Measurements from ENCODE around the gene CAMK2G.

Gene CAMK2G

DNA sequence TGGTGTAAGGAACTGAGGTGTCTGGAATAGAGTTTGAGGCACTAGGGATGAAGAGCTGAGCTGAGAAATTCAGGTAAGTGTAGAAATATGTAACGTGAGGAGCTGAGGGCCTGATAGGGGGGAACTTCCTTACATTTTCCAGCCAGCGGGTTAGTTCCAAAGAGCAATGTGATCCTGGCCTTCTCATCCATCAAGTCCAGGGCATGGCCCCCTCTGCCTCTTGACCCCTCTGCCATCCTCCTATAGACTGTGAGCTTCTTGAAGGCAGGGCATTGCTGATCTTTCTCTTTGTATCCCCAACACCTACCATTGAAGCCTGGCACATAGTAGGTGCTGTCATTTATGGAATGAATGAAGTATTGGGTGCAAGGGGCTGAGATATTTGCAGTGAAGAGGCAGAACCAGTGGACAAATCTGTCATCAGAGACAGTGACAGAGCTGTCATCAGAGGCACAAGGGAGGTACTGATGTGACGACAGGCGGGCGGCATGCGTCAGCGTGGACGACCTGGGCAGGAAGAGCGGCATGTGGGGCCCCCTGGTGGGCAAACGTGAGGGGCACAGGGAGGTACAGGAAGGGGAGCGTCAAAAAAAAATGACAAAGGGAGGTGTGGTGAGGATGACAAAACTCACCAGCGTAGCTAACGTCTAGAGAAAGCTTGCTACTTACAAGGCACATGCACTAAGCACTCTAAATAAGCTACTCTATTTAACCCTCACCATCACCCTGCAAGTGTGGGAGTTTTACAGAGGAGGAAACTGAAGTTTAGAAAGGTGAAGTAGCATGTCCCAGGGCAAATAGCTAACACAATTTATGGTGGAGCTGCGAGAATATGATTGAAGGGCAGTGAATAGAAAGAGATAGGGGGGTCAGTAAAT is 5.2 kb upstream of the CAMK2G start:
- peak; percentile 62 for DNase-seq (ENCODE audit: low read depth)

DNA sequence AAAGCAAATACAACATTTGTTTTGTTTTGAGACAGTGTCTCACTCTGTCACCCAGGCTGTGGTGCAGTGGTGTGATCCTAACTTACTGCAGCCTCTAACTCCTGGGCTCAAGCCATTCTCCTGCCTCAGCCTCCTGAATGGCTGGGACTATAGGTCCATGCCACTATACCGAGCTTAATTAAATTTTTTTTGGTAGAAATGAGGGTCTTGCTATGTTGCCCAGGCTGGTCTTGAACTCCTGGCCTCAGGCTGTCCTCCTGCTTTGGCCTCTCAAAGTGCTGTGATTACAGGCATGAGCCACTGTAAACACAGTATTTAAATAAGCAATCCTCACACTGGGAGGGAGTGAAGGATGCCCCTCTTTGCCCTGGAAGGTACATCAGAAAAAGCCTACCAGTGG is 4.0 kb upstream of the CAMK2G start:
- DNase-seq (ENCODE audit: low read depth): no peak

DNA sequence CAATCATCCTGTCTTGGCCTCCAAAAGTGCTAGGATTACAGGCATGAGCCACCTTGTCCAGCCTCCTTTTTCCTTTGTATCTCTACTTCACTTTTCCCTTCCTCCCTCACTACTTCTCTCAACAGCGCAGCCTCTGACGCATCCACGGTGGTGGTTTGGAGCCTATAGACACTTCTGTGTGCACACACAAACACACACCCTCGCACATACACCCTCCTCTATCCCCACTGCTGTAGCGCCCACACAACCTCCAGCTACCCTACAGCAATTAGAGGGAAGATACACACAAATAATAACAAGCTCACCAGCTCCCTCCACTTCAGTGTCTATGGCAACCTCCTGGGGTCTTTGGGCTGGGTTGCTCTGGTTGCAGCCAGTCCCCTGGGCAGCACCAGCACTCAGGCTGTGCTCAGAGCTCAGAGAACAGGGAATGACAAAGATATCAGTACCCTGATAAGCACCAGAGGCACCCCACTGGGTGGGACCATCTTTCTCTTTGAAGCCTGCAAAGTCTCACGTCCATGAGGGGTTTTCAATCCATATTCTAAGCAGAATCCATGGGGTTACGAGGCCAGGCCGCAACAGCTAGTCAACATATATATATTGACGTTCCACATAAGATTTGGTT is 3.3 kb upstream of the CAMK2G start:
- no peak for DNase-seq (ENCODE audit: low read depth)

DNA sequence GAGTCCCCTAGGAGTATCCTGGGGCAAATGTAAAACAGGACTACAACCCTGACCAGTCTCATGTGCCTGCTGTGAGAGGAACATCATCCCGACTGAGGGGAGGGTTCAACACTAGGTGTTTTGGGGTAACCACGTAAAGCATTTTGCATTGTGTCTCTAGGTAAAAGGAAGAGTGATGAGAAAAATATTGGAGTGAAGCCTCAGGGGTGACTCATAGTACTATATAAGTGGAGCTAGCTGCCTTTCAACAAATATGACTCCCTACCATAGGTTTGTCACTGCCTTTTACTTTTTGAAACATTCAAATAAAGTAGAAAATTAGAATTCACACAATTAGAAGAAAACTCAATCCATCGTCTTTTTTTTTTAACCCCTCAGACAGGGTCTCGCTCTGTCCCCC is 2.6 kb upstream of the CAMK2G start:
- no peak for DNase-seq (ENCODE audit: low read depth)

DNA sequence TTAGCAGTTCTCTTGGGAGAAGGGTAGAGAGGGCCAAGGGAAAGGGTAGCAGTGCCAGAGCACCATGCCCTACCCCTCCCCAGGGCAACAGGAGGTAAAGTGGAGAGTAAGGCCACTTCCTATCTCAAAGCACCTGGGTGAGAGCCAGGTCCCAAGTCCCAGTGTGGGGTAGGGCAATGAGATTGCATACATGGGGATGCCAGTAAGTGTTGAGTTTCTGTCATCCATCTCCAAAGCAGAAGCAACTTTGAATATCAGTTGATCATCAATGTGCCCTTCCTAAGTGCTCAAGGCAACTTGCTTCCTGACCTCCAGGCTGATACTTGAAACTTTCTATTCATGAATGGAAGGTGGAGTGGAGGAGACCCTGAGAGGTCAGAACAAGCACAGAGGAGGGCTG is 2.2 kb upstream of the CAMK2G start:
- DNase-seq (ENCODE audit: low read depth): no peak

DNA sequence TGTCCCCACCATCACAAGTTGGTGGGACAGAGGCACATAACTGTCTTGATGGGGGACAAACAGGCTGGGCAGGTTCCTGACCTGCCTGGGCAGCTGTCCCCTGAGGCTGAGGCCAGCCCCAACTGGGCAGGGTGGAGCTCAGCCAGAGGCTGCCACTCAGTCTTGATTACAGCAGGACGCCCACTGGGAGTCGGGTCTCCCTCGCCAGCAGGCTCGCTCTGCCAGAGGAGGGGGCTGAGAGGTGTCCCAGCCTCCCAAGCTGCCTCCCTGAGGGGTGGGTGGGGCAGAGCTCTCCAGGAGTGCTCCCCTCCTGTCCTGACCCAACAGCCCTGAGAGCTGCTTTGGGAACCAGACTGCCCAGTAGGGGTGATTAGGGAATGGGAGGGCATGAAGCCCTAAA is 1.8 kb upstream of the CAMK2G start:
- DNase-seq (ENCODE audit: low read depth): no peak

DNA sequence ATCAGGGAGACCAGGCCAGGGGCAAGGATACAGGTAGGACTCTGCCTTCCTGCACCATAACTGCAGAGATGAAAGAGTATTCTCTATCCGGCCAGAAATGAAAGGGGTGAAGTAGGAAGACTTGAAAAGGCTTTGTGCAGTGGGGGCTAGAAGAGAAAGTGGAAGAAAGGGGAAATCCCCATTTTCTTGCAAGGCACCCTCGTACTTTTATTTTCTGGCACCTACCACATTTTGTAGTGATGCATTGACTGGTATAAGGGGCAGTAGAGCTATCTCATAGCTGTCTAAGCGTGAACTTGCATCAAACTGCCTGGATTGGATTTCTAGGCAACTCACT is 752 bp upstream of the CAMK2G start:
- DNase-seq (ENCODE audit: low read depth): no peak

DNA sequence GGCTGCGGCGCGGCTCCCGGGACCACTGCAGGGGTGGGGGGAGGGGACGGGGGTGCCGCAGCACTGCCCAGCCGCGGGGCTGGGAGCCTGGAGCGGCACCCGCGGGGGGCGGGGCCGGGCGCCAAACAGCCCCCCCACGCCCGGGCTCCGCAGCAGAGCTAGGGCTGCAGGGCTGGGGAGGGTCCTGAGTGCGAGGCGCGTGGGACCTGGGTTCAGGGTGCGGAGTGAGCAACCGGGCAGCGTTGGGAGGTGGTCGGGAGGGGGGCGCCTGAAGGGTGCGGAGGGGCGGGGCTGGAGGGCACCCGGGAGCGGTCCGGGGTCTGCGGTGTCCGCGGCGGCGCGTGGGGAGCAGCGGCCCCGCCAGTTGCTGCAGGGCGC is 528 bp downstream of the CAMK2G start:
- DNase-seq (ENCODE audit: low read depth): no peak

DNA sequence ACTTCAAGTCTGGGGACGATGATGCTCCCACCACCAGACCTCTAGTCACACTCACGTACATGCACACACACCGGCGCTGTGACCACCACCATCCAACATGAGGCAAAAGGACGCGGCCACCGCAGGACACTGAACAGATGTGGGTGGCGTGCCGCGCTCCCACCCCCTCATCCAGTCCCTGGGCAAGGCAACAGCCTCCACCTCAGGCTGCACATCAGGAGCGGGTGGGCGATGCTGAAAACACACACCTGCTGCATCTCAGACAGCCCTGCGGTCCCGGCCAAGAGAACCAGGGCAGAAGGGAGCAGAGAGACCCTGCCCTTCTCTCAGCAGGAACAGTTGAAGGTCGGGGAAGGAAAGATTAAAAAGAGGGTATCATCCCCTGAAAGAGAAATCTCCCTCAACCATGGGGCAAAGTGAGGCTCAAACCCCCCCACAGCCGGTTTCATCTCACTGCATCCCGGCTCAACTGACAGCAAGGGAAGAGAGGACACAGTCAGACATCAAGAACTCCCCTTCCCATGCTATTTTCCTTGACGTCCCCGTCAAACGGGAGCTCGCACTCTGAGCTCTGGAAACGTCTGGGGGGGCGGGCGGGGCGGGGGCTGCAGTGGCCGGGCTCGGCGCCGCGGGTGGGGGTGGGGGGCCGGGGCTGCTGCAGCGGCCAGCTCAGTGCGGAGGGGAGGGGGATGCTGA is 1.1 kb downstream of the CAMK2G start:
- no peak for DNase-seq (ENCODE audit: low read depth)

DNA sequence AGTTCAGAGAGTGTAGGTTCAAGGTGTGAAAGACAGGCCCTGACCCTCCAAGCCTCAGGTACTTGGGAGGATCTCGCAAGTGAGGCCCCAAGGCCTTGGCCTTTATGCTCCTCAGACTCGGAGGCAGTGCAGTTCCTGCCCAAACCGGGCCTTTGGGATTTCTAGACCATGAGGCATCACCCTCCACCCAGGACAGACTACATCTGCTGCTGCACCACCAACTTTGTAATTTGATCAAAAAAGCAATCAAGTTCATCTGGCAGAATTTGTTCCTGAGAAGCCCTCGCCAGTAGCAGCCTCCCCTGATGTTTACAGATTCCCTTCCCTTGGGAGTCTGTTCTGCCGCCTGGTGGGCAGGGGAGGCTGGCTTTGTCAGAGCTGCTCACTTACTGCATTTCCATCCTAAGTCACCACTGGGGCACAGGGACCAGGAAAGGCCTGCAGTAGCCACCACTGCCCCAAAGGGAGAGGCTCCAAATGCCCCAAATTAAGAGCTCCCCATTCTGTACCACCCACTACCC is 2.1 kb downstream of the CAMK2G start:
- DNase-seq (ENCODE audit: low read depth): no peak

DNA sequence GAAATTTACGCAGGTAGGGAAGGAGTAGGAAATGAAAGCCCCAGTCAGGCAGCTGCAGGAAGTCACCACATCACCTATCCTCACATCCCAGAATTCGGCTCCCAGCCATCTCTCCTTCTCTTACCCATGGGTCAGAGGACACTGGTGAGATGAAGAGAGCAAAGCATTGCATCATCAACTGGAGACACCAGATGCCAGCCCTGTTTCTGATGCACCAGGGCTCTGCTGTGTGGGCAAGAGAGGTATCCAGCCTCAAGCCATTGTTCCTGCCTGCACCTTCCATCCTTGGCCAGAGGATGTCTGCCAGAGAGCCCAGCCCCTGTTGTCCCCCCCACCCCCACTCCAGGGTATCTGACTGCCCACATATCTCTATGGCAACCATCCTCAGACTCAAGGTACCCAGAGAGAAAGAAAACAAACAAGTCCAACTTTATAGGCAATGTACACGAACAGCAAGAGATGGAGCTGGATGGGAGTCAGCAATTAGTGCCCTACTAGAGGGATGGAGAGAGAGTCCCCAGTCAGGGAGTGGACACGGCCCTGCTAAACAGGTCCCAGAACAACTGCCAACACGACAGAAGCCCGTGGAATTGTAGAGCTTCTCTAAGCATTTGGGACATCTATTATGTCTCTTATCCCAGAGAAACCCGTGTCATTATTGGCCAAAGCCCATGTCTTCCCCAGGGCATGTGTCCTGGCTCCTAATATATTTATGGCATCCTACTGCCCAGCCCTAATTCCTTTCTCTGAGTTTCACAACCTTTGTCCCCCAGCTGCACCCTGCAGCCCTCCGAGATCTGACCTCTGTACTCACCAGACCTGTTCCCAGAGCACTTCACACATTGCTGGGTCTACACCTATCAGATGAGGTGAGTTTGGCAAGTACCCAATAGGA is 2.8 kb downstream of the CAMK2G start:
- DNase-seq (ENCODE audit: low read depth): no peak

DNA sequence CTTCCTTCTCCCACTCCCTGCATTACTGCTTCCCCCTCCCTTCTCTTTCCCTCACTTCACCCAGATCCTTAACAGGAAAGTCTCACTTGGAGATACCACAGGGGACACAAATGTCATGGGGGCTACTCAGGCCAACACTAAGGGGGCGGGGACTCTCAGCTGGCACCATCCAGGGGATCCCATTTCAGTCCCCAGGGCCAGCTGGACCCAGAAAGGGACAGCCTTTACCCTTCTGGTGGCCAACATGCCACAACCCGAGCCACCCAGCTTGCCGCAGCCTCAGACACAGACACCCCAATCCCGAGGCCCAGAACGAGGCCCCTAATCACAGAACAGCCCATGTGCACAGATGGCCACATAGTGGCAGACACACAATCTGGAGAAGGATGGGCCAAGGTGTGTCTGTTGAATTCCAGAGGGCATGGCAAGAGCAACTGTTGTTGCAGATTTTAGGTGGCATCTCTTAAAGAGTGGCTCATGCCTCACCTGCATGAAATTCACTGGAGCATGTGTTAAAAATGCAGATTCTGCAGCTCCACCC is 5.6 kb downstream of the CAMK2G start:
- DNase-seq (ENCODE audit: low read depth): no peak

DNA sequence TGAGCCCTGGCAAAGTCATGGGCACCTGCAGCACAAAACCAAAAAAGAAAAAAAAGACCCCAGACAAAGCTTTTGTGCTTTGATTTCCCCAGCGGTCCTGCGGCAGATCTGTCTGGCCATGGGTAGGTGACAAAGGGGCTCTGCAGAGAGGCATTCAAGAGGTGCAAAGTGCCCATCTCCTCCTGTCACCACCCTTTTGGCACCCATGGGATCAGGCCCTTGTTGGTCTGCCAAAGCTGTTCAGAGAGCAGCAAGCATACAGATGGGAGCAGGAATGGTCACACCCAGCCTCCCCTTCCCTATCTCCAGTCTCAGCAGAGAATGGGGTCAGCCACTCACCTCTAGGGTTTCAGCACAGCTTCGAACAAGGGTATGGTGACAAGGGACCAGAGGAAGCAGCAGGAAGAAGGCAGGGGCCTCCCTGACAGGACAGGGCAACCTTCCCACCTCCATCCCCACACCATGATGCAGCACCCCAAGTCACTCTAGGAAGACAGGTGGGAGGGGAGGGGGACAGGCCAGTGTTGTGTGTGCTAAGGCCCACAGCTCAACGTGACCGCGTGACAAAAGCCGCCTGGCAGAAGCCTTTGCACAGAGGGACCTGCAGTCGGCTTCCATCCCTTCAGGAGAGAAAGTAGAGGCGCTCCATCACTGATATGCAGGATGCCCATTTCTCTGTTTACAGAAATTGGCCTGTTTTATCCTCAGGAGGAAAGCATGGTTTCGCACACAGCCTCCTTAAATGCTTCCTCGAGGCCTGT is 6.3 kb downstream of the CAMK2G start:
- DNase-seq (ENCODE audit: low read depth): no peak

DNA sequence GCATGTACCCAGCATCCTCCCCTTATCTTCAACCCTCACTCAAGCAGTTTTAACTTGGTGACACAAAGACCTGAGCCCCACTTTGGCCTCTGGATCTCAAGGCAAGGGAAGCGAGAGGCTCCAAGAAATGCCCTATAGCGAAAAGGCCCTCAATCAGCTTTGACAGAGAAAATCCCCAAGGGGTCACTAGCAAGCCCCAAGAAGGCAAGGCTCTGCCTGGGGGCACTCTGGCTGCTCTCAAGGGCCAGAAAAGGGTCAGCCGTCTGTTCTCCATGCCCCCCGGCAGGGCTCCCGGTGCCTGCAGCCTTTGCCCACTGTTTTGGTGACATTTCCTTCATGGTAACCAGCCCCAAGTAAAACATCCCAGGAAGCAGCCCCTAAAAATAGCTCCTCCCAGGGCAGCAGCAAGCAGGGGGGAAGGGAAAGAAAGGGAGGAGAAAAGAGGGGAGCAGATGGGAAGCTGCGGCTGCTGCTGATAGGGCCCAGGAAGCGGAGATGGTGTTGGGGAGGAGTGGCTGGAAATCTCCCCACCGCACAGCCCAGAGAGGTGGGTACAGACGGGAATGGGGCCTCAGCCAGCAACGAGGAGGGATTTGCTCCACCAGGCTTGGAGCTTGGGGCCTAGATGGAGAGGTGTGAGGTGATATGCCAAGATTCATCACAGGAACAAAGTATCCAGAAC is 7.1 kb downstream of the CAMK2G start:
- DNase-seq (ENCODE audit: low read depth): no peak

DNA sequence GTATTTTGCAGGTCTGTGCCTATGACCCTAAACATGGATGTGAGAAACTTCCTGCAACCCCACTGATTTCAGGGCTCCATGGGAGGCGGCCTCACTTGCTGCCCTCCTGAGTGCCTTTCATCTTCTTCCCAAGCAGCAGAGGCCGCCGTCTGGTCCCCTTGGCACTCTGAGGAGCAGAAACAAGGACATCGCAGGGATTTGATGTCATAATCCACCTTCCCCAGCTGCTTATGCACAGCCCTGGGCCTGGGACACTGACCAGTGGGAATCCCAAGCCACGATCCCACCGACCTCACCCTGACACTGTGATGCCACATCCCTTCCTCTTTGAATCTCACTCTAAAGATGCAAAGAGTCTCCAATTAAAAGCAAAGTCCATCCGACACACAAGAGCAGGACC is 7.7 kb downstream of the CAMK2G start:
- no peak for DNase-seq (ENCODE audit: low read depth)

DNA sequence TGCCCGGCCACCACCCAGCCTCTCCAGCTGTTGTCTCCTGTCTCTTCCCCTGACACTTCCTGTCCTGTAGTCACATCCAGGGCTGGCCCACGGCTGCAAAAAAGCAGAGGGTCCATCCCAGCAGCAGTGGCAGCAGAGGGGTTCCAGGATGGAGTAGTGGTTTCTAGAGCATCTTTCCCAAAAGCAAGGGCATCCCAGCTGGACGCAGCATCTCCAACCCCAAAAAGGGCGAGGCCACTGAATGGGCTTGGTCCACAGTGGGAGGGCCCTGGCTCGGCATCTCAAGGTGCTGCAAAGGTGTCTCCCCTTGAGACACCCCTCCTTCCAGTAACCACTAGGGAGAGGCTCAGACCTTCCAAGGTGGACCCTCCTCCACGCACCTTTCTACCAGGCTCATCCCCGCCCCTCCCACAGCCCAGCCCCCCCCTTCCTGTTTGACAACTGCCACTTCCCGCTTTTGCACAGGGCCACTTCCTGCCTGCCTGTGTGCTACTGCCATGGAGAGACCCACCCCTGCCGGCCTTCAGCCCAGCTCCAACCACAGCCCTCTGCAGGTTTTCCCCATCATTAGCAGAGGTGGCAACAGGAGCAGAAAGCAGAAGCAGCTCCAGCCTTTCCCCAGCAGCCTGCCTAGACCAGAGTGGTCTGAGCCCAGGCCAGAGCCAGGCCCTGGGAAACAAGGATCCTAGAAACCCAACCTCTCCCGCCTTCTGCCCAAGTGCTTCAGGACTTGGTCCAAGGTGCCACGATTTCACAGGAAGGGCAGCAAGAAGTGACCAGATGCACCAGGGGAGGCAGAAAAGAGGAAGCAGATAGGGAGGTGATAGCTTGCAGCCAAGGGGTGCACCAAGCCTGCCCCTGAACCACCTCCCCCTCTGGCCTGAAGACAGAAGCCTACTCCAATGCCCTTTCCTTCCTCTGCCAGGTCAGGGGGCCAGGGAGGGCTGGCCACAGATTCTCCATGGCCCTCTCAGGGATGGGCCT is 8.6 kb downstream of the CAMK2G start:
- DNase-seq (ENCODE audit: low read depth): no peak

DNA sequence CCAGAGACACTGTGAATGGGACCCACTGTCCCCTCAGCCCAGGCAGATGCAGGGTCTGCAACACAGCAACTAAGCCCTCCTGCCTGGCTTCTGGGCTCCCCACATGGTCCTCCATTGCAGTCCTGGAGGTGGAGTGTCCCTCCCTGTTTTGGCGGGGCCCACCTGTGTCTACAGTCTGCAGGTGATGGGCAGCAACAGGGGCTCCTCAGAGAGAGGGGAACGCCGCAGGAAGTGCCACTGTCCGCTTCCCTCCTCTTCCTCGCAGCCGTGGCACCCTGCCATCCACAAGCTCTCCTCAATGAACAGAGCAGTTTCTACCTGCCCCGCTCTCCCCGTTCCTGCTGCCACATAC is 9.3 kb downstream of the CAMK2G start:
- no peak for DNase-seq (ENCODE audit: low read depth)

DNA sequence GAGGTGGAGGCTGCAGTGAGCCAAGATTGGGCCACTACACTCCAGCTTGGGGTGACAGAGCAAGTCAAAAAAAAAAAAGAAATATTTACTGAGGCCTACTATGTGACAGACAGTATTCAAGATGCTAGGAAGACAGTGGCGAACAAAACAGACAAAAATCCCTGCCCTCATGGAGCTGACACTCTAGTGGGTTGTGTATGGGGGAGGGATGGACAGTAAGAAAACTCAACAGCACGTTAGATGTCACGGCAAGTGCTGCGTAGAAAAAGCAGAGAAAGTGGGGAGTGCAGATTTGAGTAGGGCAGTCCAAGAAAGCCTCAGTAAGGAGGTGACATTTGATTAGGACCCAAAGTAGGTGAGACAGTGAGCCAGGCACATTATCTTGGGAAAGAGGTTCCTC is 10.1 kb downstream of the CAMK2G start:
- no peak for DNase-seq (ENCODE audit: low read depth)
